Liver (tissue), 3 donors: Measurements from ENCODE around the gene LRCH3.

Experiments used
- ATF3 ChIP-seq: IDR thresholded peaks from 2 replicates; pipeline ENCODE4 v1.6.1; 2016; ENCODE audit warnings: antibody characterized with exemption
- EGR1 ChIP-seq, 2 donors: IDR thresholded peaks; 2 replicates each; pipeline ENCODE4 v1.6.1; 2016 to 2018; ENCODE audit warnings: antibody characterized with exemption in 2 of 2, low read depth in 2 of 2
- FOXA2 ChIP-seq: IDR thresholded peaks from 2 replicates; pipeline ENCODE4 v1.6.1; 2016; ENCODE audit warnings: antibody characterized with exemption
- NR2F2 ChIP-seq: IDR thresholded peaks from 2 replicates; pipeline ENCODE4 v1.6.1; 2016; ENCODE audit warnings: antibody characterized with exemption
- RAD21 ChIP-seq, 2 donors: IDR thresholded peaks; 2 replicates each; pipeline ENCODE4 v1.6.1; 2016; ENCODE audit warnings: antibody characterized with exemption in 2 of 2, mild to moderate bottlenecking in 2 of 2
- SP1 ChIP-seq: IDR thresholded peaks from 2 replicates; pipeline ENCODE4 v1.6.1; 2018; ENCODE audit warnings: antibody characterized with exemption, mild to moderate bottlenecking
- YY1 ChIP-seq: IDR thresholded peaks from 2 replicates; pipeline ENCODE4 v1.6.1; 2016; ENCODE audit warnings: antibody characterized with exemption, mild to moderate bottlenecking
- TF ChIP-seq, protein P1 (sequence below): fragments of 150-350 bp; IDR thresholded peaks from 2 replicates; pipeline ENCODE4 v1.5.1; 2017; ENCODE audit warnings: improper control_type of control experiment, low read depth, low read length; ENCODE audit not compliant: missing input control
- TF ChIP-seq, protein P2 (sequence below): IDR thresholded peaks from 2 replicates; pipeline ENCODE4 v1.6.1; 2016; ENCODE audit warnings: antibody characterized with exemption, mild to moderate bottlenecking
- TF ChIP-seq, protein P3 (sequence below): IDR thresholded peaks from 2 replicates; pipeline ENCODE4 v1.6.1; 2016; ENCODE audit warnings: antibody characterized with exemption
- donor health status: healthy.
- donor health status: healthy.

DNA sequence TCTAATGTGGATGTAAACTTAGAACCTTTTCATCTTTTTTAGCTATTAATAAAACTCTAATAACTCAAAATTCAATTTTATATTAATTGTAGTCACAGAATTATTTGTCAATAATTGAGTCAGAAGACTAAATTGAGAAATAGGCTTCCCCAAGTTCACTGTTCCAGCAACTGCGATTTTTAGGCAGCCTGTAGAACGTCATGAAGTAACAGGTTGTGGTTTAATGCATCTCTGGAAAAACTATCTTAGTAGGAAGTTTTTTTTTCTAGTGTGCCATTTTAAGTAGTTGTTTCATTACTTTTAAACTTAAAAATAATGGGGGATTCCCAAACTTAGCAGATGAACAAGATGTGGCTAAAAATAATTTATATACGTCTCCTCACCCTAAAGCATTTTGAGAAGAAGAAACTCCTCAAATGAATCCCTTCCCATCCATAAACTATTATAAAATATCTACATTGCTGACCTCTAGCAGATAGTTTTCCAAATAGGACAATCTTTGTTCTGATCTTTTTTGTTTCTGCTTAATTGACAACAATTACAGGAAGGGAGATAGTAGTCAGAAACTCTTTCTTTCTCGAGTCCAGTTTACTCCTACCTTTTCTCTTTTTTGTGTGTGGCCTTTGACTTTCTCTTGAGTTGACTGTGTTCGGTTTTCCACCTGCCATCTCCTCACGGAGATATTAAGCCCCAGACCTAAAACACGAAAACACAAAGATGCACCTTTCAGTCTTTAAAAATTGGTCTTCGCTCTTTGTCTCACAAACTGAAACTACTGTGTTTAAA is 43.1 kb downstream of the LRCH3 start:
- no peak for TF ChIP-seq YY1
- TF ChIP-seq, protein P1, sequence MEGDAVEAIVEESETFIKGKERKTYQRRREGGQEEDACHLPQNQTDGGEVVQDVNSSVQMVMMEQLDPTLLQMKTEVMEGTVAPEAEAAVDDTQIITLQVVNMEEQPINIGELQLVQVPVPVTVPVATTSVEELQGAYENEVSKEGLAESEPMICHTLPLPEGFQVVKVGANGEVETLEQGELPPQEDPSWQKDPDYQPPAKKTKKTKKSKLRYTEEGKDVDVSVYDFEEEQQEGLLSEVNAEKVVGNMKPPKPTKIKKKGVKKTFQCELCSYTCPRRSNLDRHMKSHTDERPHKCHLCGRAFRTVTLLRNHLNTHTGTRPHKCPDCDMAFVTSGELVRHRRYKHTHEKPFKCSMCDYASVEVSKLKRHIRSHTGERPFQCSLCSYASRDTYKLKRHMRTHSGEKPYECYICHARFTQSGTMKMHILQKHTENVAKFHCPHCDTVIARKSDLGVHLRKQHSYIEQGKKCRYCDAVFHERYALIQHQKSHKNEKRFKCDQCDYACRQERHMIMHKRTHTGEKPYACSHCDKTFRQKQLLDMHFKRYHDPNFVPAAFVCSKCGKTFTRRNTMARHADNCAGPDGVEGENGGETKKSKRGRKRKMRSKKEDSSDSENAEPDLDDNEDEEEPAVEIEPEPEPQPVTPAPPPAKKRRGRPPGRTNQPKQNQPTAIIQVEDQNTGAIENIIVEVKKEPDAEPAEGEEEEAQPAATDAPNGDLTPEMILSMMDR = no peak
- no peak for TF ChIP-seq FOXA2
- no peak for TF ChIP-seq RAD21 (IDR thresholded peaks at IDR 0.05)
- TF ChIP-seq, protein P2, sequence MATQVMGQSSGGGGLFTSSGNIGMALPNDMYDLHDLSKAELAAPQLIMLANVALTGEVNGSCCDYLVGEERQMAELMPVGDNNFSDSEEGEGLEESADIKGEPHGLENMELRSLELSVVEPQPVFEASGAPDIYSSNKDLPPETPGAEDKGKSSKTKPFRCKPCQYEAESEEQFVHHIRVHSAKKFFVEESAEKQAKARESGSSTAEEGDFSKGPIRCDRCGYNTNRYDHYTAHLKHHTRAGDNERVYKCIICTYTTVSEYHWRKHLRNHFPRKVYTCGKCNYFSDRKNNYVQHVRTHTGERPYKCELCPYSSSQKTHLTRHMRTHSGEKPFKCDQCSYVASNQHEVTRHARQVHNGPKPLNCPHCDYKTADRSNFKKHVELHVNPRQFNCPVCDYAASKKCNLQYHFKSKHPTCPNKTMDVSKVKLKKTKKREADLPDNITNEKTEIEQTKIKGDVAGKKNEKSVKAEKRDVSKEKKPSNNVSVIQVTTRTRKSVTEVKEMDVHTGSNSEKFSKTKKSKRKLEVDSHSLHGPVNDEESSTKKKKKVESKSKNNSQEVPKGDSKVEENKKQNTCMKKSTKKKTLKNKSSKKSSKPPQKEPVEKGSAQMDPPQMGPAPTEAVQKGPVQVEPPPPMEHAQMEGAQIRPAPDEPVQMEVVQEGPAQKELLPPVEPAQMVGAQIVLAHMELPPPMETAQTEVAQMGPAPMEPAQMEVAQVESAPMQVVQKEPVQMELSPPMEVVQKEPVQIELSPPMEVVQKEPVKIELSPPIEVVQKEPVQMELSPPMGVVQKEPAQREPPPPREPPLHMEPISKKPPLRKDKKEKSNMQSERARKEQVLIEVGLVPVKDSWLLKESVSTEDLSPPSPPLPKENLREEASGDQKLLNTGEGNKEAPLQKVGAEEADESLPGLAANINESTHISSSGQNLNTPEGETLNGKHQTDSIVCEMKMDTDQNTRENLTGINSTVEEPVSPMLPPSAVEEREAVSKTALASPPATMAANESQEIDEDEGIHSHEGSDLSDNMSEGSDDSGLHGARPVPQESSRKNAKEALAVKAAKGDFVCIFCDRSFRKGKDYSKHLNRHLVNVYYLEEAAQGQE = no peak
- no peak for TF ChIP-seq EGR1 (IDR thresholded peaks at IDR 0.05; ENCODE audit: low read depth in 2 of 2)
- no peak for TF ChIP-seq ATF3
- no peak for TF ChIP-seq SP1
- TF ChIP-seq, protein P3, sequence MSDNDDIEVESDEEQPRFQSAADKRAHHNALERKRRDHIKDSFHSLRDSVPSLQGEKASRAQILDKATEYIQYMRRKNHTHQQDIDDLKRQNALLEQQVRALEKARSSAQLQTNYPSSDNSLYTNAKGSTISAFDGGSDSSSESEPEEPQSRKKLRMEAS = no peak
- TF ChIP-seq NR2F2 = no peak
